Uterus (tissue), 2 donors: ENCODE results near the gene AIM2.

ENCODE experiments used
- POLR2A ChIP-seq, 2 donors: fragments of 450-650 bp; IDR thresholded peaks; one replicate each; pipeline ENCODE4 v1.6.1; 2016; ENCODE audit warnings: antibody characterized with exemption in 2 of 2, mild to moderate bottlenecking in 1 of 2, moderate library complexity in 1 of 2
- TF ChIP-seq, protein P1 (sequence below), 4 experiments: fragments of 200-600 bp in 2 of 4; fragments of 450-650 bp in 2 of 4; sonication (generic) in 2 of 4; IDR thresholded peaks; one replicate each; pipeline ENCODE4 v1.5.1; 2016 to 2019; ENCODE audit warnings: antibody characterized with exemption in 4 of 4, mild to moderate bottlenecking in 2 of 4, moderate library complexity in 1 of 4

- TF ChIP-seq, protein P1, sequence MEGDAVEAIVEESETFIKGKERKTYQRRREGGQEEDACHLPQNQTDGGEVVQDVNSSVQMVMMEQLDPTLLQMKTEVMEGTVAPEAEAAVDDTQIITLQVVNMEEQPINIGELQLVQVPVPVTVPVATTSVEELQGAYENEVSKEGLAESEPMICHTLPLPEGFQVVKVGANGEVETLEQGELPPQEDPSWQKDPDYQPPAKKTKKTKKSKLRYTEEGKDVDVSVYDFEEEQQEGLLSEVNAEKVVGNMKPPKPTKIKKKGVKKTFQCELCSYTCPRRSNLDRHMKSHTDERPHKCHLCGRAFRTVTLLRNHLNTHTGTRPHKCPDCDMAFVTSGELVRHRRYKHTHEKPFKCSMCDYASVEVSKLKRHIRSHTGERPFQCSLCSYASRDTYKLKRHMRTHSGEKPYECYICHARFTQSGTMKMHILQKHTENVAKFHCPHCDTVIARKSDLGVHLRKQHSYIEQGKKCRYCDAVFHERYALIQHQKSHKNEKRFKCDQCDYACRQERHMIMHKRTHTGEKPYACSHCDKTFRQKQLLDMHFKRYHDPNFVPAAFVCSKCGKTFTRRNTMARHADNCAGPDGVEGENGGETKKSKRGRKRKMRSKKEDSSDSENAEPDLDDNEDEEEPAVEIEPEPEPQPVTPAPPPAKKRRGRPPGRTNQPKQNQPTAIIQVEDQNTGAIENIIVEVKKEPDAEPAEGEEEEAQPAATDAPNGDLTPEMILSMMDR (IDR thresholded peaks at IDR 0.05): no peak
- no peak for TF ChIP-seq POLR2A (IDR thresholded peaks at IDR 0.05)
These were observed 36.4 kb downstream of the AIM2 start for GRCh38 chr1:159040206-159040605.
